Stimulated activated CD4-positive, alpha-beta T cell treated with anti-CD3 and anti-CD28 coated beads, Interleukin-4, amount 100 ng/mL, for 24 hours (primary cell): ENCODE measurements around the gene MED12L.

Source experiments
- DNase-seq: peaks from one replicate; pipeline ENCODE4 v3.0.0-alpha.2; 2020

MED12L gene

GRCh38 chr3:151264605-151265004 is 179.1 kb downstream of the MED12L start:
- no peak for DNase-seq

- no peak for DNase-seq
These were observed 179.7 kb downstream of the MED12L start for GRCh38 chr3:151265166-151265565.

- DNase-seq = no peak
These were observed 180.4 kb downstream of the MED12L start for GRCh38 chr3:151265866-151266265.

- no peak for DNase-seq
These were observed 181.6 kb downstream of the MED12L start for GRCh38 chr3:151267066-151267465.

GRCh38 chr3:151268267-151269235 is 183.1 kb downstream of the MED12L start:
- peak; percentile 22 for DNase-seq

- no peak for DNase-seq
These were observed 184.2 kb downstream of the MED12L start for GRCh38 chr3:151269631-151270030.

- no peak for DNase-seq
These were observed 189.6 kb downstream of the MED12L start for GRCh38 chr3:151275091-151275490.

- no peak for DNase-seq
These were observed 190.7 kb downstream of the MED12L start for GRCh38 chr3:151276038-151276686.

- DNase-seq = peak; percentile 11
These were observed 191.2 kb downstream of the MED12L start for GRCh38 chr3:151276687-151277042.

GRCh38 chr3:151278230-151278629 is 192.8 kb downstream of the MED12L start, which contains the start of gene P2RY14:
TSS of gene P2RY14 (minus strand) at chr3:151278542. CDS start at chr3:151214316, 64,226 bp downstream.
- DNase-seq = no peak

GRCh38 chr3:151281671-151282324 is 196.3 kb downstream of the MED12L start:
- no peak for DNase-seq

- no peak for DNase-seq
These were observed 197.5 kb downstream of the MED12L start for GRCh38 chr3:151282921-151283320.

GRCh38 chr3:151283387-151283786 is 197.9 kb downstream of the MED12L start:
- DNase-seq = no peak

GRCh38 chr3:151283907-151284461 is 198.5 kb downstream of the MED12L start:
- DNase-seq = peak; percentile 13

- DNase-seq = no peak
These were observed 200.5 kb downstream of the MED12L start for GRCh38 chr3:151285940-151286339.

- DNase-seq = no peak
These were observed 204.0 kb downstream of the MED12L start for GRCh38 chr3:151289445-151289844.

- DNase-seq = no peak
These were observed 205.2 kb downstream of the MED12L start for GRCh38 chr3:151290673-151291072.

- DNase-seq = no peak
These were observed 207.7 kb downstream of the MED12L start for GRCh38 chr3:151293127-151293526.

GRCh38 chr3:151296226-151296625 is 210.8 kb downstream of the MED12L start:
- no peak for DNase-seq

GRCh38 chr3:151297429-151297828 is 212.0 kb downstream of the MED12L start:
- DNase-seq = no peak

GRCh38 chr3:151299006-151299405 is 213.5 kb downstream of the MED12L start:
- DNase-seq = no peak

GRCh38 chr3:151300539-151300938 is 215.1 kb downstream of the MED12L start:
- no peak for DNase-seq

- no peak for DNase-seq
These were observed 216.3 kb downstream of the MED12L start for GRCh38 chr3:151301787-151302186.
